NCI-H524 treated with DMSO at 0.1 percent for 48 hours (cell line): Measurements from ENCODE around the gene NUB1.

ENCODE experiments used
- DNase-seq: peaks from one replicate; lab custom pipeline; 2025; lab: John Stamatoyannopoulos, UW

Gene NUB1

GRCh38 chr7:151405588-151405987, 64.0 kb downstream of the NUB1 start:
- DNase-seq = no peak

- DNase-seq = no peak
These were observed 64.7 kb downstream of the NUB1 start for GRCh38 chr7:151406051-151406875.

- no peak for DNase-seq
These were observed 65.4 kb downstream of the NUB1 start for GRCh38 chr7:151406886-151407583.

- DNase-seq = no peak
These were observed 66.9 kb downstream of the NUB1 start for GRCh38 chr7:151408498-151408838.

- no peak for DNase-seq
These were observed 67.4 kb downstream of the NUB1 start for GRCh38 chr7:151408839-151409666.

- DNase-seq = no peak
These were observed 68.2 kb downstream of the NUB1 start, which contains the start of gene WDR86 for GRCh38 chr7:151409667-151410404. Gene WDR86 (minus strand): TSS chr7:151410038. CDS start chr7:151409589, 449 bp downstream.

- no peak for DNase-seq
These were observed 69.1 kb downstream of the NUB1 start for GRCh38 chr7:151410405-151411390.

GRCh38 chr7:151411551-151411950, 69.9 kb downstream of the NUB1 start:
- DNase-seq = no peak

GRCh38 chr7:151412318-151412717, 70.7 kb downstream of the NUB1 start:
- no peak for DNase-seq

- DNase-seq = no peak
These were observed 71.6 kb downstream of the NUB1 start for GRCh38 chr7:151413241-151413640.

- DNase-seq = no peak
These were observed 73.9 kb downstream of the NUB1 start for GRCh38 chr7:151415375-151416105.

- no peak for DNase-seq
These were observed 74.7 kb downstream of the NUB1 start for GRCh38 chr7:151416112-151416940.

- DNase-seq = no peak
These were observed 75.3 kb downstream of the NUB1 start for GRCh38 chr7:151416941-151417315.

GRCh38 chr7:151420144-151420543, 78.5 kb downstream of the NUB1 start:
- no peak for DNase-seq

GRCh38 chr7:151422212-151422611, 80.6 kb downstream of the NUB1 start:
- no peak for DNase-seq

GRCh38 chr7:151423226-151423625, 81.6 kb downstream of the NUB1 start:
- DNase-seq = no peak

- no peak for DNase-seq
These were observed 82.3 kb downstream of the NUB1 start for GRCh38 chr7:151423936-151424335.

GRCh38 chr7:151424799-151425198, 83.2 kb downstream of the NUB1 start:
- no peak for DNase-seq
